ENCODE measurements around the gene MELTF. TPM values are rescaled to one million over a fixed set of nuclear protein-coding genes. Genes with fewer than 3 reads are reported as not detected.

Gene MELTF
- polyA plus RNA-seq, 1 experiment, result 1.8 TPM

GRCh38 chr3:197050511-197050910 is 20.9 kb upstream of the MELTF start:
- Histone ChIP-seq H3K36me3 (ENCODE audit: control insufficient read depth, insufficient read depth, low read length) (peaks cover 5% of the 10 kb centered on the region), H3K4me3 (ENCODE audit: low read depth, low read length) (no peak overlapping the region), H3K27me3 (ENCODE audit: control insufficient read depth, insufficient read depth, low read length) (no peaks in the 10 kb centered on the region)
- DNase-seq (ENCODE audit: low read depth), result no peak
- no peak for TF ChIP-seq CTCF (IDR thresholded peaks at IDR 0.05; ENCODE audit: insufficient read depth, low read depth, low read length)
- CTCF ChIA-PET, result no interaction called here
- POLR2A ChIA-PET, result no interaction called here

GRCh38 chr3:197042539-197042938 is 12.9 kb upstream of the MELTF start:
- no peak for DNase-seq (ENCODE audit: low read depth)
- POLR2A ChIA-PET, result no interaction called here
- Histone ChIP-seq H3K36me3 (ENCODE audit: control insufficient read depth, insufficient read depth, low read length) (peaks cover 3% of the 10 kb centered on the region; the same call in 1 of the 2 replicates), H3K27me3 (ENCODE audit: control insufficient read depth, insufficient read depth, low read length) (no peaks in the 10 kb centered on the region), H3K4me3 (ENCODE audit: low read depth, low read length) (no peak overlapping the region)
- CTCF ChIA-PET, result interaction anchor here (1.3 kb wide), 1 partner anchor 145 kb away, joined by 4 read pairs; no protein-coding TSS in a partner anchor
- TF ChIP-seq CTCF (IDR thresholded peaks at IDR 0.05; ENCODE audit: insufficient read depth, low read depth, low read length), result no peak

- Histone ChIP-seq H3K4me3 (ENCODE audit: low read depth, low read length) (no peak overlapping the region), H3K27me3 (ENCODE audit: control insufficient read depth, insufficient read depth, low read length) (no peaks in the 10 kb centered on the region), H3K36me3 (ENCODE audit: control insufficient read depth, insufficient read depth, low read length) (peaks cover 3% of the 10 kb centered on the region; the same call in 1 of the 2 replicates)
- POLR2A ChIA-PET, result no interaction called here
- CTCF ChIA-PET, result interaction anchor here (1.3 to 1.6 kb wide), 3 partner anchors 12 to 145 kb away, joined by 4 to 6 read pairs (median 4); partner anchors contain the start of gene MELTF
- TF ChIP-seq CTCF (IDR thresholded peaks at IDR 0.05; ENCODE audit: insufficient read depth, low read depth, low read length), result no peak
- DNase-seq (ENCODE audit: low read depth), result no peak
Measured at GRCh38 chr3:197041875-197042488, 12.4 kb upstream of the MELTF start.

GRCh38 chr3:197040658-197041057 is 11.0 kb upstream of the MELTF start:
- ChIA-PET CTCF (interaction anchor here (0.6 to 1.6 kb wide), 2 partner anchors 38 to 740 kb away, joined by 6 read pairs; no protein-coding TSS in a partner anchor), POLR2A (no interaction called here)
- DNase-seq (ENCODE audit: low read depth), result no peak
- Histone ChIP-seq H3K27me3 (ENCODE audit: control insufficient read depth, insufficient read depth, low read length) (no peaks in the 10 kb centered on the region; the same call in 1 of the 2 replicates), H3K4me3 (ENCODE audit: low read depth, low read length) (no peak overlapping the region), H3K36me3 (ENCODE audit: control insufficient read depth, insufficient read depth, low read length) (peaks cover 1% of the 10 kb centered on the region; the same call in 1 of the 2 replicates)
- no peak for TF ChIP-seq CTCF (IDR thresholded peaks at IDR 0.05; ENCODE audit: insufficient read depth, low read depth, low read length)

- Histone ChIP-seq H3K4me3 (ENCODE audit: low read depth, low read length) (no peak overlapping the region), H3K27me3 (ENCODE audit: control insufficient read depth, insufficient read depth, low read length) (no peaks in the 10 kb centered on the region; the same call in 1 of the 2 replicates), H3K36me3 (ENCODE audit: control insufficient read depth, insufficient read depth, low read length) (no peaks in the 10 kb centered on the region)
- POLR2A ChIA-PET, result no interaction called here
- CTCF ChIA-PET, result no interaction called here
- no peak for TF ChIP-seq CTCF (IDR thresholded peaks at IDR 0.05; ENCODE audit: insufficient read depth, low read depth, low read length)
- DNase-seq (ENCODE audit: low read depth), result no peak
Measured at GRCh38 chr3:197038679-197039462, 9.3 kb upstream of the MELTF start.

Measured in BJ (cell line).